Measurements from ENCODE around the gene SP9. TPM values are rescaled to one million over a fixed set of nuclear protein-coding genes. Genes with fewer than 3 reads are reported as not detected.

Gene SP9
- polyA plus RNA-seq, 1 donor (not counting 4 experiments of a cell fraction or from before 2014, with no cell fraction given): not detected

- H3K4me3 ChIP-seq (ENCODE audit: control insufficient read depth in 2 of 3, extremely low read depth in 1 of 3, insufficient read depth in 2 of 3, low read depth in 1 of 3, low read length in 3 of 3): peak overlapping the region; percentile 10 to 48 (median 36)
- no peak for TF ChIP-seq CTCF (optimal IDR thresholded peaks at IDR 0.05 in 1 of 3, IDR thresholded peaks at IDR 0.05 in 1 of 3, conservative IDR thresholded peaks at IDR 0.05 in 1 of 3; ENCODE audit: extremely low read depth in 1 of 3, insufficient read depth in 2 of 3, low read length in 3 of 3)
- TF ChIP-seq EZH2 (IDR thresholded peaks at IDR 0.05; ENCODE audit: low read length): peak; percentile 95
- no peaks in the 10 kb centered on the region for H3K79me2 ChIP-seq (ENCODE audit: control insufficient read depth, insufficient read depth, low read length)
- peak overlapping the region; percentile 59 for H3K4me2 ChIP-seq (ENCODE audit: control insufficient read depth, extremely low read depth, insufficient read depth, low read depth, low read length)
- H3K36me3 ChIP-seq (ENCODE audit: control insufficient read depth in 2 of 2, extremely low read depth in 1 of 2, insufficient read depth in 2 of 2, low read length in 2 of 2): no peaks in the 10 kb centered on the region
- H2AFZ ChIP-seq (ENCODE audit: control insufficient read depth, low read length): peak overlapping the region; percentile 49
- FAIRE-seq (no peak), DNase-seq (ENCODE audit: low read depth, low spot score) (no peak)
- peaks cover 11% of the 10 kb centered on the region for H3K4me1 ChIP-seq (ENCODE audit: control insufficient read depth, extremely low read depth, insufficient read depth, low read length)
- dilution Hi-C loops (cut with MboI; ENCODE audit: extremely low pct_ligation_motif_present, low sequenced_read_pairs): no loop called here
- H4K20me1 ChIP-seq (ENCODE audit: control insufficient read depth, extremely low read depth, insufficient read depth, low read length): peaks cover 3% of the 10 kb centered on the region
- no peaks in the 10 kb centered on the region for H3K9me1 ChIP-seq (ENCODE audit: control insufficient read depth, extremely low read depth, insufficient read depth, low read length)
- no peaks in the 10 kb centered on the region for H3K9me3 ChIP-seq (ENCODE audit: control insufficient read depth, low read depth, low read length)
- no peak overlapping the region for H3K9ac ChIP-seq (ENCODE audit: control insufficient read depth, extremely low read depth, insufficient read depth, low read length)
- H3K27me3 ChIP-seq (ENCODE audit: control insufficient read depth, extremely low read depth, insufficient read depth, low read length): peaks cover 98% of the 10 kb centered on the region
- H3K27ac ChIP-seq (ENCODE audit: control insufficient read depth, insufficient read depth, low read length): no peak overlapping the region
These were observed 667 bp downstream of the SP9 start for GRCh38 chr2:174335254-174335987.

GRCh38 chr2:174335988-174336500, 1.3 kb downstream of the SP9 start:
- DNase-seq (ENCODE audit: low read depth, low spot score): no peak
- Histone ChIP-seq H3K9me3 (ENCODE audit: control insufficient read depth, low read depth, low read length) (no peaks in the 10 kb centered on the region), H3K4me2 (ENCODE audit: control insufficient read depth, extremely low read depth, insufficient read depth, low read depth, low read length) (peak overlapping the region; percentile 59), H3K4me1 (ENCODE audit: control insufficient read depth, extremely low read depth, insufficient read depth, low read length) (peaks cover 11% of the 10 kb centered on the region), H3K27ac (ENCODE audit: control insufficient read depth, insufficient read depth, low read length) (no peak overlapping the region), H3K4me3 (ENCODE audit: control insufficient read depth in 2 of 3, extremely low read depth in 1 of 3, insufficient read depth in 2 of 3, low read depth in 1 of 3, low read length in 3 of 3) (peak overlapping the region; percentile 21 to 48 (median 36)), H2AFZ (ENCODE audit: control insufficient read depth, low read length) (peak overlapping the region; percentile 49), H3K79me2 (ENCODE audit: control insufficient read depth, insufficient read depth, low read length) (no peaks in the 10 kb centered on the region), H3K9ac (ENCODE audit: control insufficient read depth, extremely low read depth, insufficient read depth, low read length) (no peak overlapping the region), H3K36me3 (ENCODE audit: control insufficient read depth in 2 of 2, extremely low read depth in 1 of 2, insufficient read depth in 2 of 2, low read length in 2 of 2) (no peaks in the 10 kb centered on the region), H3K9me1 (ENCODE audit: control insufficient read depth, extremely low read depth, insufficient read depth, low read length) (no peaks in the 10 kb centered on the region), H3K27me3 (ENCODE audit: control insufficient read depth, extremely low read depth, insufficient read depth, low read length) (peaks cover 98% of the 10 kb centered on the region), H4K20me1 (ENCODE audit: control insufficient read depth, extremely low read depth, insufficient read depth, low read length) (peaks cover 3% of the 10 kb centered on the region)
- TF ChIP-seq EZH2 (IDR thresholded peaks at IDR 0.05; ENCODE audit: low read length) (peak; percentile 44), CTCF (optimal IDR thresholded peaks at IDR 0.05 in 1 of 3, IDR thresholded peaks at IDR 0.05 in 1 of 3, conservative IDR thresholded peaks at IDR 0.05 in 1 of 3; ENCODE audit: extremely low read depth in 1 of 3, insufficient read depth in 2 of 3, low read length in 3 of 3) (no peak)
- dilution Hi-C loops (cut with MboI; ENCODE audit: extremely low pct_ligation_motif_present, low sequenced_read_pairs): no loop called here
- FAIRE-seq: no peak
